ENCODE data around the gene ZDHHC17. TPM values are rescaled to one million over a fixed set of nuclear protein-coding genes. Genes with fewer than 3 reads are reported as not detected.

The ZDHHC17 gene
- total and polyA plus RNA-seq, 2 of the 13 experiments (the other 11 are each of a cell fraction or from before 2014, with no cell fraction given), result 36.7 to 38.5 TPM

DNA sequence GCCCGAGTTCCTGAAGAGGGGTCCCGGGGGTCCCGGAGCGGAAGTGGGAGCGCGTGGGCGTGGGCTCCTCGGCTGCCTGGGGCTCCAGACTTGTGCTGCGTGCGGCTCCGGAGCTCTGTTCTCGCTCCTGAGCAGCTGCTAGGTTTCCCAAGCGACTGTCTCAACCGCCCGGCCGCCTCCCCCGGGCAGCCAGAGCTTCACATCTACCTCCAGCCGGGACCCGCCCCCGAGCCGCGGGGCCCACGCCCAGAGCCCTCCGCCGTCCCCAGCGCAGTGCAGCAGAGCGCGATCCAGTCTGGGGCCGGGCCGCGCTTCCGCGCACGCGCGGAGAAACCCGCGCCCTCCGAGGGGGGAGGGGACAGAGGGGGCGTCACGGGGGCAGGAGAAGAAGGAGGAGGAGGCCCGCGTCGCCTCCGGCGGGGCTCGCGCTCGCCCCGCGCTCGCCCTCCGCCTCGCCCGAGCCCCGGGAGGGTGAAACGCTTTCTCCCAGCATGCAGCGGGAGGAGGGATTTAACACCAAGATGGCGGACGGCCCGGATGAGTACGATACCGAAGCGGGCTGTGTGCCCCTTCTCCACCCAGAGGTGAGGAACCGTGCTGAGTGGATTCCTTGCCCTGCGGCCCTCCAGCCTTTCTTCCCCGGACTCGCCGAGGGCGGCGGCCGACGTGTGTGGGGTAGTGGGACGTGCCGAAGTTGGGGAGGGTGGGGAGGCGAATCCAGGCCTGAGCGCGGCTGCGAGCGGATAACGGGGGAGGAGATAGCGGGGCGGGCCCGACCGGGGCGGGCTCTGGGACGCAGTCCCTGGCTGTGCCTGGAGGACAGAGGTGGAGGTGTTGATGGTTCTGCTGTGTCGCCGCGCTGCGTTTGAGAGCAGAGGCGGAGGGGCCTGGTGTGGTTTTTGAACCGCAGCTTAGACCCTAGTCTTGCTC is at the start of gene ZDHHC17 (continued):
- TF ChIP-seq ZNF382 (CRISPR knock-in tag; IDR thresholded peaks at IDR 0.05; ENCODE audit: borderline replicate concordance) (no peak), KLF6 (CRISPR knock-in tag; IDR thresholded peaks at IDR 0.05) (peak; percentile 39; the same call in 1 of the 2 replicates), AGO2 (optimal IDR thresholded peaks at IDR 0.05; ENCODE audit: low read depth, low read length) (peak; percentile 71), GPN1 (CRISPR knock-in tag; IDR thresholded peaks at IDR 0.05; ENCODE audit: borderline replicate concordance) (no peak), NRL (CRISPR knock-in tag; IDR thresholded peaks at IDR 0.05; ENCODE audit: borderline replicate concordance) (no peak; the same call in 1 of the 2 replicates), RXRB (CRISPR knock-in tag; IDR thresholded peaks at IDR 0.05; ENCODE audit: borderline replicate concordance) (no peak; the same call in 1 of the 2 replicates), KDM5A (IDR thresholded peaks at IDR 0.05; ENCODE audit: borderline replicate concordance, low read length) (peak; percentile 55; the same call in 1 of the 2 replicates), HOXA5 (CRISPR knock-in tag; IDR thresholded peaks at IDR 0.05) (peak; percentile 78; the same call in 1 of the 2 replicates), EZH2 (conservative IDR thresholded peaks at IDR 0.05; ENCODE audit: low read depth, low read length) (no peak), HIVEP1 (CRISPR knock-in tag; IDR thresholded peaks at IDR 0.05) (0 out of 2 replicates have a peak, but pooled peaks have one; percentile 6), NFIB (CRISPR knock-in tag; IDR thresholded peaks at IDR 0.05; ENCODE audit: borderline replicate concordance) (no peak), ZIK1 (CRISPR knock-in tag; IDR thresholded peaks at IDR 0.05; ENCODE audit: borderline replicate concordance, low read depth) (no peak), TEAD3 (CRISPR knock-in tag; optimal IDR thresholded peaks at IDR 0.05; ENCODE audit: borderline replicate concordance) (peak; percentile 34), EHMT2 (IDR thresholded peaks at IDR 0.05; ENCODE audit: borderline replicate concordance, low read depth, low read length) (no peak), SIN3A (IDR thresholded peaks at IDR 0.05; ENCODE audit: borderline replicate concordance, low read depth, low read length) (0 out of 2 replicates have a peak, but pooled peaks have one; percentile 40), NFE2 (CRISPR knock-in tag; IDR thresholded peaks at IDR 0.05) (no peak), ZNF567 (CRISPR knock-in tag; IDR thresholded peaks at IDR 0.05; ENCODE audit: borderline replicate concordance) (peak; percentile 77; the same call in 1 of the 2 replicates)
- TF ChIP-seq, protein P1, sequence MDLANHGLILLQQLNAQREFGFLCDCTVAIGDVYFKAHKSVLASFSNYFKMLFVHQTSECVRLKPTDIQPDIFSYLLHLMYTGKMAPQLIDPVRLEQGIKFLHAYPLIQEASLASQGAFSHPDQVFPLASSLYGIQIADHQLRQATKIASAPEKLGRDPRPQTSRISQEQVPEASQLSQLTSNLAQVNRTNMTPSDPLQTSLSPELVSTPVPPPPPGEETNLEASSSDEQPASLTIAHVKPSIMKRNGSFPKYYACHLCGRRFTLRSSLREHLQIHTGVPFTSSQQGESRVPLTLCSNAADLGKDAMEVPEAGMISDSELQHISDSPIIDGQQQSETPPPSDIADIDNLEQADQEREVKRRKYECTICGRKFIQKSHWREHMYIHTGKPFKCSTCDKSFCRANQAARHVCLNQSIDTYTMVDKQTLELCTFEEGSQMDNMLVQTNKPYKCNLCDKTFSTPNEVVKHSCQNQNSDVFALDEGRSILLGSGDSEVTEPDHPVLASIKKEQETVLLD (CRISPR knock-in tag; IDR thresholded peaks at IDR 0.05; ENCODE audit: low read depth), result peak; percentile 85
- TF ChIP-seq, protein P2, sequence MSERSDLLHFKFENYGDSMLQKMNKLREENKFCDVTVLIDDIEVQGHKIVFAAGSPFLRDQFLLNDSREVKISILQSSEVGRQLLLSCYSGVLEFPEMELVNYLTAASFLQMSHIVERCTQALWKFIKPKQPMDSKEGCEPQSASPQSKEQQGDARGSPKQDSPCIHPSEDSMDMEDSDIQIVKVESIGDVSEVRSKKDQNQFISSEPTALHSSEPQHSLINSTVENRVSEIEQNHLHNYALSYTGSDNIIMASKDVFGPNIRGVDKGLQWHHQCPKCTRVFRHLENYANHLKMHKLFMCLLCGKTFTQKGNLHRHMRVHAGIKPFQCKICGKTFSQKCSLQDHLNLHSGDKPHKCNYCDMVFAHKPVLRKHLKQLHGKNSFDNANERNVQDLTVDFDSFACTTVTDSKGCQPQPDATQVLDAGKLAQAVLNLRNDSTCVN (CRISPR knock-in tag; IDR thresholded peaks at IDR 0.05; ENCODE audit: borderline replicate concordance), result peak; percentile 38
- TF ChIP-seq, protein P3, sequence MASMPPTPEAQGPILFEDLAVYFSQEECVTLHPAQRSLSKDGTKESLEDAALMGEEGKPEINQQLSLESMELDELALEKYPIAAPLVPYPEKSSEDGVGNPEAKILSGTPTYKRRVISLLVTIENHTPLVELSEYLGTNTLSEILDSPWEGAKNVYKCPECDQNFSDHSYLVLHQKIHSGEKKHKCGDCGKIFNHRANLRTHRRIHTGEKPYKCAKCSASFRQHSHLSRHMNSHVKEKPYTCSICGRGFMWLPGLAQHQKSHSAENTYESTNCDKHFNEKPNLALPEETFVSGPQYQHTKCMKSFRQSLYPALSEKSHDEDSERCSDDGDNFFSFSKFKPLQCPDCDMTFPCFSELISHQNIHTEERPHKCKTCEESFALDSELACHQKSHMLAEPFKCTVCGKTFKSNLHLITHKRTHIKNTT (CRISPR knock-in tag; IDR thresholded peaks at IDR 0.05), result no peak

Data from HepG2 (cell line).